Trophoblast cell (in vitro differentiated cells and primary cell): ENCODE results near the gene IGSF8.

Source experiments
- DNase-seq, 2 donors: peaks; one replicate each; pipeline ENCODE4 v3.0.0-alpha.2; 2016
- H2AFZ ChIP-seq: 2 replicates; pipeline ENCODE4 v1.6.1; 2013; ENCODE audit warnings: low read length, moderate library complexity, mild to moderate bottlenecking; ENCODE audit not compliant: insufficient read depth, poor library complexity
- H2AK5ac ChIP-seq: 2 replicates; pipeline ENCODE4 v1.6.1; 2013; ENCODE audit warnings: mild to moderate bottlenecking, low read length
- H2BK120ac ChIP-seq: 2 replicates; pipeline ENCODE4 v1.6.1; 2013; ENCODE audit warnings: low read length, mild to moderate bottlenecking, moderate library complexity; ENCODE audit not compliant: insufficient read depth, poor library complexity
- H2BK12ac ChIP-seq: 2 replicates; pipeline ENCODE4 v1.6.1; 2013; ENCODE audit warnings: mild to moderate bottlenecking, low read length, moderate library complexity
- H2BK5ac ChIP-seq: 2 replicates; pipeline ENCODE4 v1.6.1; 2013; ENCODE audit warnings: low read length, low read depth, moderate library complexity, mild to moderate bottlenecking; ENCODE audit not compliant: poor library complexity
- H3K14ac ChIP-seq: 2 replicates; pipeline ENCODE4 v1.6.1; 2013; ENCODE audit warnings: mild to moderate bottlenecking, low read length
- H3K18ac ChIP-seq: 2 replicates; pipeline ENCODE4 v1.6.1; 2013; ENCODE audit warnings: mild to moderate bottlenecking, low read length
- H3K23ac ChIP-seq: 2 replicates; pipeline ENCODE4 v1.6.1; 2013; ENCODE audit warnings: low read length
- H3K27ac ChIP-seq: 2 replicates; pipeline ENCODE4 v1.5.1; 2013; ENCODE audit warnings: low read depth, mild to moderate bottlenecking, inconsistent platforms, low read length, moderate library complexity
- H3K27me3 ChIP-seq: 2 replicates; pipeline ENCODE4 v1.6.1; 2013; ENCODE audit warnings: inconsistent platforms, mild to moderate bottlenecking, low read length, moderate library complexity; ENCODE audit not compliant: insufficient read depth
- H3K36me3 ChIP-seq, 2 experiments: 1 replicate in 1 of 2; 2 replicates in 1 of 2; pipeline ENCODE4 v1.6.1; 2013; ENCODE audit warnings: low read length in 2 of 2, mild to moderate bottlenecking in 2 of 2, moderate library complexity in 1 of 2; ENCODE audit not compliant: insufficient read depth in 2 of 2, control insufficient read depth in 1 of 2
- H3K4ac ChIP-seq: 2 replicates; pipeline ENCODE4 v1.6.1; 2013; ENCODE audit warnings: low read depth, mild to moderate bottlenecking, low read length, moderate library complexity
- H3K4me1 ChIP-seq, 2 experiments: 1 replicate in 1 of 2; 2 replicates in 1 of 2; pipeline ENCODE4 v1.6.1; 2013; ENCODE audit warnings: low read length in 2 of 2, mild to moderate bottlenecking in 2 of 2, moderate library complexity in 1 of 2; ENCODE audit not compliant: insufficient read depth in 2 of 2, control insufficient read depth in 1 of 2
- H3K4me2 ChIP-seq: 2 replicates; pipeline ENCODE4 v1.6.1; 2013; ENCODE audit warnings: inconsistent platforms, mild to moderate bottlenecking, low read length, moderate library complexity
- H3K4me3 ChIP-seq: 2 replicates; pipeline ENCODE4 v1.5.1; 2013; ENCODE audit warnings: mild to moderate bottlenecking, low read depth, low read length, inconsistent platforms
- H3K79me1 ChIP-seq: one replicate; pipeline ENCODE4 v1.6.1; 2013; ENCODE audit warnings: low read length
- H3K79me2 ChIP-seq: 2 replicates; pipeline ENCODE4 v1.6.1; 2013; ENCODE audit warnings: low read length, mild to moderate bottlenecking; ENCODE audit not compliant: control insufficient read depth, insufficient read depth, poor library complexity
- H3K9ac ChIP-seq: 2 replicates; pipeline ENCODE4 v1.6.1; 2013; ENCODE audit warnings: mild to moderate bottlenecking, low read length
- H3K9me3 ChIP-seq: 2 replicates; pipeline ENCODE4 v1.6.1; 2013; ENCODE audit warnings: low read depth, mild to moderate bottlenecking, control low read depth, inconsistent platforms, low read length; ENCODE audit not compliant: insufficient read depth
- H4K12ac ChIP-seq: 2 replicates; pipeline ENCODE4 v1.6.1; 2013; ENCODE audit warnings: low read depth, mild to moderate bottlenecking, low read length, moderate library complexity
- H4K8ac ChIP-seq: 2 replicates; pipeline ENCODE4 v1.6.1; 2013; ENCODE audit warnings: low read depth, mild to moderate bottlenecking, low read length, moderate library complexity
- H4K91ac ChIP-seq: one replicate; pipeline ENCODE4 v1.6.1; 2013; ENCODE audit warnings: low read depth, mild to moderate bottlenecking, low read length, moderate library complexity
- WGBS: extraction: QIAGEN DNeasy Blood & Tissue Kit; methylation state at CpG from one replicate; pipeline ENCODE4 v1.1.7; 2013; ENCODE audit warnings: missing lambda C conversion rate; ENCODE audit not compliant: insufficient read length, insufficient coverage; ENCODE audit errors: extremely low coverage; 5-methylcytosine and 5-hydroxymethylcytosine counted together

The IGSF8 gene

GRCh38 chr1:160062230-160062532 is 36.2 kb downstream of the IGSF8 start:
- Histone ChIP-seq H4K12ac (no peak overlapping the region), H2BK120ac (no peak overlapping the region), H3K4me2 (no peak overlapping the region), H2AFZ (no peak overlapping the region), H4K91ac (no peak overlapping the region), H4K8ac (no peak overlapping the region), H2BK12ac (no peak overlapping the region), H3K4ac (no peak overlapping the region), H2AK5ac (no peak overlapping the region), H3K27ac (no peak overlapping the region), H3K36me3 (no peaks in the 10 kb centered on the region), H3K9ac (no peak overlapping the region), H3K27me3 (no peaks in the 10 kb centered on the region), H2BK5ac (no peak overlapping the region), H3K9me3 (peaks cover 2% of the 10 kb centered on the region), H3K4me1 (peaks cover 5 to 16% of the 10 kb centered on the region in 2 experiments), H3K79me2 (no peaks in the 10 kb centered on the region), H3K4me3 (no peak overlapping the region), H3K23ac (no peak overlapping the region), H3K18ac (no peak overlapping the region), H3K14ac (no peak overlapping the region), H3K79me1 (no peaks in the 10 kb centered on the region)
- DNase-seq: no peak
- WGBS: no CpG with 5 or more reads among the region's 6 CpGs

GRCh38 chr1:160061369-160062229 is 36.8 kb downstream of the IGSF8 start:
- no peak overlapping the region for H3K23ac ChIP-seq
- no peaks in the 10 kb centered on the region for H3K79me1 ChIP-seq
- no peak overlapping the region for H3K18ac ChIP-seq
- H4K12ac ChIP-seq: no peak overlapping the region
- H3K79me2 ChIP-seq: no peaks in the 10 kb centered on the region
- DNase-seq: no peak
- no peak overlapping the region for H3K14ac ChIP-seq
- peaks cover 5 to 12% of the 10 kb centered on the region in 2 experiments for H3K4me1 ChIP-seq
- no peaks in the 10 kb centered on the region for H3K27me3 ChIP-seq
- no peak overlapping the region for H4K8ac ChIP-seq
- H3K36me3 ChIP-seq: no peaks in the 10 kb centered on the region
- no peak overlapping the region for H3K4ac ChIP-seq
- no peak overlapping the region for H2BK12ac ChIP-seq
- no peak overlapping the region for H2BK5ac ChIP-seq
- H3K9me3 ChIP-seq: peaks cover 2% of the 10 kb centered on the region
- no peak overlapping the region for H2AFZ ChIP-seq
- H3K27ac ChIP-seq: no peak overlapping the region
- H3K4me2 ChIP-seq: no peak overlapping the region
- H3K4me3 ChIP-seq: no peak overlapping the region
- WGBS: no CpG with 5 or more reads among the region's 15 CpGs
- H2AK5ac ChIP-seq: no peak overlapping the region
- no peak overlapping the region for H4K91ac ChIP-seq
- H3K9ac ChIP-seq: no peak overlapping the region
- no peak overlapping the region for H2BK120ac ChIP-seq

- H3K14ac ChIP-seq: no peak overlapping the region
- no peak overlapping the region for H2BK12ac ChIP-seq
- H2AFZ ChIP-seq: no peak overlapping the region
- no peak overlapping the region for H3K4ac ChIP-seq
- no peak overlapping the region for H4K8ac ChIP-seq
- no CpG with 5 or more reads among the region's 2 CpGs for WGBS
- no peak overlapping the region for H2BK5ac ChIP-seq
- no peak overlapping the region for H3K4me2 ChIP-seq
- peaks cover 0 to 5% of the 10 kb centered on the region in 2 experiments for H3K4me1 ChIP-seq
- no peak overlapping the region for H4K12ac ChIP-seq
- H3K23ac ChIP-seq: no peak overlapping the region
- peak in 1 of 2 donors; percentile 6 for DNase-seq
- peaks cover 2% of the 10 kb centered on the region for H3K9me3 ChIP-seq
- H3K27ac ChIP-seq: no peak overlapping the region
- no peak overlapping the region for H2AK5ac ChIP-seq
- H3K27me3 ChIP-seq: no peaks in the 10 kb centered on the region
- H3K9ac ChIP-seq: no peak overlapping the region
- no peak overlapping the region for H4K91ac ChIP-seq
- no peak overlapping the region for H3K18ac ChIP-seq
- H3K4me3 ChIP-seq: no peak overlapping the region
- no peak overlapping the region for H2BK120ac ChIP-seq
- no peaks in the 10 kb centered on the region for H3K79me2 ChIP-seq
- H3K36me3 ChIP-seq: no peaks in the 10 kb centered on the region
- no peaks in the 10 kb centered on the region for H3K79me1 ChIP-seq
Observed at GRCh38 chr1:160058087-160058486, 40.3 kb downstream of the IGSF8 start.

- Histone ChIP-seq H3K79me1 (no peaks in the 10 kb centered on the region), H2AFZ (no peak overlapping the region), H3K14ac (no peak overlapping the region), H3K79me2 (no peaks in the 10 kb centered on the region), H3K23ac (no peak overlapping the region), H3K18ac (no peak overlapping the region), H3K27ac (no peak overlapping the region), H3K9me3 (no peaks in the 10 kb centered on the region), H3K4me2 (no peak overlapping the region), H3K4ac (no peak overlapping the region), H3K9ac (no peak overlapping the region), H3K36me3 (no peaks in the 10 kb centered on the region), H4K8ac (no peak overlapping the region), H4K91ac (no peak overlapping the region), H2BK5ac (no peak overlapping the region), H3K4me1 (peaks cover 0 to 3% of the 10 kb centered on the region in 2 experiments), H2BK120ac (no peak overlapping the region), H2AK5ac (no peak overlapping the region), H4K12ac (no peak overlapping the region), H2BK12ac (no peak overlapping the region), H3K4me3 (no peak overlapping the region), H3K27me3 (no peaks in the 10 kb centered on the region)
- WGBS: no CpG with 5 or more reads among the region's 1 CpG
- no peak for DNase-seq
Observed at GRCh38 chr1:160056648-160057169, 41.7 kb downstream of the IGSF8 start.
